ENCODE results near the gene FRMD1. TPM values are rescaled to one million over a fixed set of nuclear protein-coding genes. Genes with fewer than 3 reads are reported as not detected.

FRMD1 gene
- total and polyA plus RNA-seq, 10 of the 15 experiments (the other 5 are each of a cell fraction or from before 2014, with no cell fraction given), result not detected

DNA sequence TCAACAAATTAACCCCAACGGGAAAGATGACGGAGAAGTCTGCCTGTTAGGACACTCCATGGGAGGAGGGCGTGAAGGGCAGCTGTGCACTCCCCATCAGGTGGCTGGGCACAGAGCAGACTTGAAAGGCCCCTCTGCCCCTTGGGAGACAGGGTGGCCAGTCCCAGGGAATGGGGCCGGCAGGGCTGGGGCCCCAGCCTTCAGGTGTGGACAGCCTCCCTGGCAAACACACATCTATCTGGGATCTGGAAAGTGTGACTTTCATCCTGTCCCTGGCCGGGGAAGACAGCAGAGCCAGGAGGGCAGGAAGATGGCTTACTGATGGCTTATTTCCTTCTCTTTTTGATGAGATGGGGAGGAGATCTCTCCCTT is 4.5 kb upstream of the FRMD1 start (continued):
- TF ChIP-seq, protein P1, sequence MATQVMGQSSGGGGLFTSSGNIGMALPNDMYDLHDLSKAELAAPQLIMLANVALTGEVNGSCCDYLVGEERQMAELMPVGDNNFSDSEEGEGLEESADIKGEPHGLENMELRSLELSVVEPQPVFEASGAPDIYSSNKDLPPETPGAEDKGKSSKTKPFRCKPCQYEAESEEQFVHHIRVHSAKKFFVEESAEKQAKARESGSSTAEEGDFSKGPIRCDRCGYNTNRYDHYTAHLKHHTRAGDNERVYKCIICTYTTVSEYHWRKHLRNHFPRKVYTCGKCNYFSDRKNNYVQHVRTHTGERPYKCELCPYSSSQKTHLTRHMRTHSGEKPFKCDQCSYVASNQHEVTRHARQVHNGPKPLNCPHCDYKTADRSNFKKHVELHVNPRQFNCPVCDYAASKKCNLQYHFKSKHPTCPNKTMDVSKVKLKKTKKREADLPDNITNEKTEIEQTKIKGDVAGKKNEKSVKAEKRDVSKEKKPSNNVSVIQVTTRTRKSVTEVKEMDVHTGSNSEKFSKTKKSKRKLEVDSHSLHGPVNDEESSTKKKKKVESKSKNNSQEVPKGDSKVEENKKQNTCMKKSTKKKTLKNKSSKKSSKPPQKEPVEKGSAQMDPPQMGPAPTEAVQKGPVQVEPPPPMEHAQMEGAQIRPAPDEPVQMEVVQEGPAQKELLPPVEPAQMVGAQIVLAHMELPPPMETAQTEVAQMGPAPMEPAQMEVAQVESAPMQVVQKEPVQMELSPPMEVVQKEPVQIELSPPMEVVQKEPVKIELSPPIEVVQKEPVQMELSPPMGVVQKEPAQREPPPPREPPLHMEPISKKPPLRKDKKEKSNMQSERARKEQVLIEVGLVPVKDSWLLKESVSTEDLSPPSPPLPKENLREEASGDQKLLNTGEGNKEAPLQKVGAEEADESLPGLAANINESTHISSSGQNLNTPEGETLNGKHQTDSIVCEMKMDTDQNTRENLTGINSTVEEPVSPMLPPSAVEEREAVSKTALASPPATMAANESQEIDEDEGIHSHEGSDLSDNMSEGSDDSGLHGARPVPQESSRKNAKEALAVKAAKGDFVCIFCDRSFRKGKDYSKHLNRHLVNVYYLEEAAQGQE (IDR thresholded peaks at IDR 0.05; ENCODE audit: low read depth, low read length), result no peak
- TF ChIP-seq, protein P2, sequence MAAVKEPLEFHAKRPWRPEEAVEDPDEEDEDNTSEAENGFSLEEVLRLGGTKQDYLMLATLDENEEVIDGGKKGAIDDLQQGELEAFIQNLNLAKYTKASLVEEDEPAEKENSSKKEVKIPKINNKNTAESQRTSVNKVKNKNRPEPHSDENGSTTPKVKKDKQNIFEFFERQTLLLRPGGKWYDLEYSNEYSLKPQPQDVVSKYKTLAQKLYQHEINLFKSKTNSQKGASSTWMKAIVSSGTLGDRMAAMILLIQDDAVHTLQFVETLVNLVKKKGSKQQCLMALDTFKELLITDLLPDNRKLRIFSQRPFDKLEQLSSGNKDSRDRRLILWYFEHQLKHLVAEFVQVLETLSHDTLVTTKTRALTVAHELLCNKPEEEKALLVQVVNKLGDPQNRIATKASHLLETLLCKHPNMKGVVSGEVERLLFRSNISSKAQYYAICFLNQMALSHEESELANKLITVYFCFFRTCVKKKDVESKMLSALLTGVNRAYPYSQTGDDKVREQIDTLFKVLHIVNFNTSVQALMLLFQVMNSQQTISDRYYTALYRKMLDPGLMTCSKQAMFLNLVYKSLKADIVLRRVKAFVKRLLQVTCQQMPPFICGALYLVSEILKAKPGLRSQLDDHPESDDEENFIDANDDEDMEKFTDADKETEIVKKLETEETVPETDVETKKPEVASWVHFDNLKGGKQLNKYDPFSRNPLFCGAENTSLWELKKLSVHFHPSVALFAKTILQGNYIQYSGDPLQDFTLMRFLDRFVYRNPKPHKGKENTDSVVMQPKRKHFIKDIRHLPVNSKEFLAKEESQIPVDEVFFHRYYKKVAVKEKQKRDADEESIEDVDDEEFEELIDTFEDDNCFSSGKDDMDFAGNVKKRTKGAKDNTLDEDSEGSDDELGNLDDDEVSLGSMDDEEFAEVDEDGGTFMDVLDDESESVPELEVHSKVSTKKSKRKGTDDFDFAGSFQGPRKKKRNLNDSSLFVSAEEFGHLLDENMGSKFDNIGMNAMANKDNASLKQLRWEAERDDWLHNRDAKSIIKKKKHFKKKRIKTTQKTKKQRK (IDR thresholded peaks at IDR 0.05; ENCODE audit: low read depth, low read length), result no peak
- TF ChIP-seq CHD2 (IDR thresholded peaks at IDR 0.05; ENCODE audit: borderline replicate concordance, low read depth, low read length) (no peak), NFIC (IDR thresholded peaks at IDR 0.05; ENCODE audit: low read depth, low read length) (no peak), STAT3 (IDR thresholded peaks at IDR 0.05; ENCODE audit: low read depth, low read length) (no peak)
